ENCODE results near the gene DNAAF2. TPM values are rescaled to one million over a fixed set of nuclear protein-coding genes. Genes with fewer than 3 reads are reported as not detected.

The DNAAF2 gene
- total and polyA plus RNA-seq, 2 of the 13 experiments (the other 11 are each of a cell fraction or from before 2014, with no cell fraction given) = 6.1 to 13.6 TPM

GRCh38 chr14:49598485-49599300 lies 36.4 kb downstream of the DNAAF2 start, which contains the start of gene LRR1 (continued):
- peak; percentile 81; the same call in 1 of the 2 replicates for TF ChIP-seq ZXDC (CRISPR knock-in tag; IDR thresholded peaks at IDR 0.05)
- TF ChIP-seq RFXANK (CRISPR knock-in tag; IDR thresholded peaks at IDR 0.05) = peak; percentile 57; the same call in 1 of the 2 replicates
- peak; percentile 63; the same call in 1 of the 2 replicates for TF ChIP-seq FOXK1 (CRISPR knock-in tag; IDR thresholded peaks at IDR 0.05; ENCODE audit: borderline replicate concordance, low read depth)
- TF ChIP-seq ZNF232 (CRISPR knock-in tag; IDR thresholded peaks at IDR 0.05; ENCODE audit: borderline replicate concordance) = peak; percentile 74
- TF ChIP-seq RXRA (CRISPR knock-in tag; IDR thresholded peaks at IDR 0.05) = peak; percentile 63
- TF ChIP-seq GTF2F1 (IDR thresholded peaks at IDR 0.05; ENCODE audit: low read length) = no peak
- peak; percentile 76; the same call in 1 of the 2 replicates for TF ChIP-seq ZNF879 (CRISPR knock-in tag; IDR thresholded peaks at IDR 0.05)
- peak; percentile 73 for TF ChIP-seq ZMYM3 (CRISPR knock-in tag; IDR thresholded peaks at IDR 0.05)
- peak; percentile 98 for TF ChIP-seq ZNF605 (CRISPR knock-in tag; IDR thresholded peaks at IDR 0.05)
- TF ChIP-seq HOXA3 (CRISPR knock-in tag; IDR thresholded peaks at IDR 0.05) = peak; percentile 83
- peak; percentile 61; the same call in 1 of the 2 replicates for TF ChIP-seq ARNT2 (CRISPR knock-in tag; IDR thresholded peaks at IDR 0.05; ENCODE audit: low read depth)
- TF ChIP-seq ZNF550 (CRISPR knock-in tag; IDR thresholded peaks at IDR 0.05; ENCODE audit: borderline replicate concordance) = no peak
- no peak for TF ChIP-seq SUZ12 (IDR thresholded peaks at IDR 0.05; ENCODE audit: low read depth, low read length)
- TF ChIP-seq NFRKB (IDR thresholded peaks at IDR 0.05) = peak; percentile 34; the same call in 1 of the 2 replicates
- TF ChIP-seq ZNF142 (CRISPR knock-in tag; IDR thresholded peaks at IDR 0.05) = peak; percentile 43; the same call in 1 of the 2 replicates
- no peak for TF ChIP-seq ZNF577 (CRISPR knock-in tag; IDR thresholded peaks at IDR 0.05; ENCODE audit: borderline replicate concordance, low read depth)
- TF ChIP-seq ZSCAN12 (CRISPR knock-in tag; IDR thresholded peaks at IDR 0.05) = no peak
- no peak for TF ChIP-seq ZNF34 (CRISPR knock-in tag; IDR thresholded peaks at IDR 0.05; ENCODE audit: borderline replicate concordance)
- no peak for TF ChIP-seq KLF13 (CRISPR knock-in tag; IDR thresholded peaks at IDR 0.05)
- no peak for TF ChIP-seq ZNF546 (CRISPR knock-in tag; conservative IDR thresholded peaks at IDR 0.05)
- no peak for TF ChIP-seq RFX1 (IDR thresholded peaks at IDR 0.05)
- TF ChIP-seq ZNF652 (CRISPR knock-in tag; IDR thresholded peaks at IDR 0.05; ENCODE audit: borderline replicate concordance, low read depth) = no peak
- no peak for TF ChIP-seq GABPA (IDR thresholded peaks at IDR 0.05; ENCODE audit: low read depth, low read length)
- peak; percentile 2; the same call in 1 of the 2 replicates for TF ChIP-seq GABPA (CRISPR knock-in tag; IDR thresholded peaks at IDR 0.05; ENCODE audit: low read depth)
- TF ChIP-seq ZNF17 (CRISPR knock-in tag; IDR thresholded peaks at IDR 0.05) = no peak
